ENCODE data around the gene MRPL37.
A peak's percentile ranks its signal among the peaks of the same experiment; 100 is the strongest.
"Not testable (repeated sequence)": the region's sequence is repeated elsewhere in the genome, so short reads cannot be mapped to it uniquely, and the experiment has no call there.

MRPL37 gene

GRCh38 chr1:54220004-54220811 lies 20.2 kb downstream of the MRPL37 start:
- no peak for DNase-seq (ENCODE audit: low spot score)

- DNase-seq (ENCODE audit: low spot score) = no peak
Observed at GRCh38 chr1:54221113-54221834, 21.3 kb downstream of the MRPL37 start.

- DNase-seq (ENCODE audit: low spot score) = no peak
Observed at GRCh38 chr1:54221867-54222484, 22.0 kb downstream of the MRPL37 start.

GRCh38 chr1:54222711-54223110 lies 22.7 kb downstream of the MRPL37 start:
- DNase-seq (ENCODE audit: low spot score) = no peak

- DNase-seq (ENCODE audit: low spot score) = no peak
Observed at GRCh38 chr1:54223441-54224202, 23.7 kb downstream of the MRPL37 start.

- no peak for DNase-seq (ENCODE audit: low spot score)
Observed at GRCh38 chr1:54224233-54224632, 24.3 kb downstream of the MRPL37 start.

GRCh38 chr1:54225378-54225777 lies 25.4 kb downstream of the MRPL37 start:
- no peak for DNase-seq (ENCODE audit: low spot score)

GRCh38 chr1:54225986-54226559 lies 26.1 kb downstream of the MRPL37 start:
- no peak for DNase-seq (ENCODE audit: low spot score)

GRCh38 chr1:54227091-54227602 lies 27.2 kb downstream of the MRPL37 start:
- peak; percentile 18 for DNase-seq (ENCODE audit: low spot score)

- DNase-seq (ENCODE audit: low spot score) = no peak
Observed at GRCh38 chr1:54227891-54228310, 27.9 kb downstream of the MRPL37 start.

GRCh38 chr1:54228638-54229079 lies 28.7 kb downstream of the MRPL37 start:
- DNase-seq (ENCODE audit: low spot score) = no peak

- DNase-seq (ENCODE audit: low spot score) = peak; percentile 54
Observed at GRCh38 chr1:54229281-54229891, 29.4 kb downstream of the MRPL37 start.

- DNase-seq (ENCODE audit: low spot score) = no peak
Observed at GRCh38 chr1:54230507-54231339, 30.8 kb downstream of the MRPL37 start.

GRCh38 chr1:54233196-54233595 lies 33.2 kb downstream of the MRPL37 start:
- DNase-seq (ENCODE audit: low spot score) = not testable (repeated sequence)

- no peak for DNase-seq (ENCODE audit: low spot score)
Observed at GRCh38 chr1:54234284-54234683, 34.3 kb downstream of the MRPL37 start.

- DNase-seq (ENCODE audit: low spot score) = no peak
Observed at GRCh38 chr1:54237586-54237985, 37.6 kb downstream of the MRPL37 start.

- no peak for DNase-seq (ENCODE audit: low spot score)
Observed at GRCh38 chr1:54238353-54239034, 38.5 kb downstream of the MRPL37 start.

GRCh38 chr1:54239035-54239383 lies 39.0 kb downstream of the MRPL37 start:
- no peak for DNase-seq (ENCODE audit: low spot score)

GRCh38 chr1:54239631-54240031 lies 39.7 kb downstream of the MRPL37 start:
- no peak for DNase-seq (ENCODE audit: low spot score)
